ENCODE data around the gene SETX.
"Not testable (repeated sequence)": the region's sequence is repeated elsewhere in the genome, so short reads cannot be mapped to it uniquely, and the experiment has no call there.

SETX gene

GRCh38 chr9:132354637-132355355 lies at the start of gene SETX:
Gene SETX, minus strand, starts transcription at chr9:132354986. Its CDS starts 5,558 bp downstream, at chr9:132349428.
- peak; percentile 97 for DNase-seq

- DNase-seq: peak; percentile 10
These were observed 49.6 kb upstream of the SETX start for GRCh38 chr9:132404228-132404881.

- DNase-seq: no peak
These were observed 47.0 kb upstream of the SETX start for GRCh38 chr9:132401824-132402223.

- DNase-seq: no peak
These were observed 40.8 kb upstream of the SETX start for GRCh38 chr9:132395560-132395959.

GRCh38 chr9:132391449-132391848 lies 36.7 kb upstream of the SETX start:
- no peak for DNase-seq

GRCh38 chr9:132390966-132391365 lies 36.2 kb upstream of the SETX start:
- DNase-seq: no peak

GRCh38 chr9:132387133-132387532 lies 32.3 kb upstream of the SETX start:
- DNase-seq: no peak

GRCh38 chr9:132384376-132384775 lies 29.6 kb upstream of the SETX start:
- DNase-seq: no peak

GRCh38 chr9:132383462-132383883 lies 28.7 kb upstream of the SETX start:
- DNase-seq: no peak

- no peak for DNase-seq
These were observed 27.3 kb upstream of the SETX start for GRCh38 chr9:132381966-132382541.

GRCh38 chr9:132378416-132378815 lies 23.6 kb upstream of the SETX start:
- not testable (repeated sequence) for DNase-seq

GRCh38 chr9:132377769-132378168 lies 23.0 kb upstream of the SETX start:
- not testable (repeated sequence) for DNase-seq

GRCh38 chr9:132372177-132373095 lies 17.6 kb upstream of the SETX start:
- no peak for DNase-seq

GRCh38 chr9:132370592-132370991 lies 15.8 kb upstream of the SETX start:
- DNase-seq: no peak

GRCh38 chr9:132369421-132369820 lies 14.6 kb upstream of the SETX start:
- no peak for DNase-seq

GRCh38 chr9:132367613-132368313 lies 13.0 kb upstream of the SETX start:
- DNase-seq: peak; percentile 7

GRCh38 chr9:132366481-132366880 lies 11.7 kb upstream of the SETX start:
- DNase-seq: no peak

GRCh38 chr9:132365986-132366385 lies 11.2 kb upstream of the SETX start:
- no peak for DNase-seq

- no peak for DNase-seq
These were observed 9.3 kb upstream of the SETX start for GRCh38 chr9:132364068-132364467.

- no peak for DNase-seq
These were observed 3.0 kb upstream of the SETX start for GRCh38 chr9:132357764-132358163.

- DNase-seq: no peak
These were observed 1.6 kb upstream of the SETX start for GRCh38 chr9:132356324-132356924.

All from fibroblast of skin of right quadriceps (primary cell).